Transverse colon (tissue), 4 donors: ENCODE data around the gene NEDD4L. TPM values are rescaled to one million over a fixed set of nuclear protein-coding genes. Genes with fewer than 3 reads are reported as not detected.

Experiments used
- DNase-seq: peaks from one replicate; pipeline ENCODE4 v3.0.0-alpha.2; 2019
- H3K27ac ChIP-seq, 4 donors: fragments of 200-600 bp; sonication (generic); 2 replicates each; pipeline ENCODE4 v1.5.1; 2016 to 2018; ENCODE audit warnings: inconsistent platforms in 4 of 4
- H3K27me3 ChIP-seq: fragments of 200-600 bp; sonication (generic); 2 replicates; pipeline ENCODE4 v1.5.1; 2017; ENCODE audit warnings: inconsistent platforms
- H3K36me3 ChIP-seq, 4 donors: fragments of 200-600 bp; sonication (generic); 2 replicates each; pipeline ENCODE4 v1.5.1; 2017 to 2019; ENCODE audit warnings: inconsistent platforms in 4 of 4
- H3K4me1 ChIP-seq, 4 donors: fragments of 200-600 bp; sonication (generic); 2 replicates each; pipeline ENCODE4 v1.5.1; 2017 to 2020; ENCODE audit warnings: inconsistent platforms in 4 of 4
- H3K4me3 ChIP-seq, 4 donors: fragments of 200-600 bp; sonication (generic); 1 replicate in 1 of 4; 2 replicates in 3 of 4; pipeline versions ENCODE4 v1.5.1 to v1.6.1; 2017 to 2019; ENCODE audit warnings: inconsistent platforms in 4 of 4
- H3K9me3 ChIP-seq, 2 donors: fragments of 200-600 bp; sonication (generic); 2 replicates each; pipeline ENCODE4 v1.5.1; 2017 to 2019; ENCODE audit warnings: inconsistent platforms in 2 of 2
- CTCF ChIP-seq, 5 experiments: fragments of 200-600 bp in 3 of 5; fragments of 450-650 bp in 2 of 5; sonication (generic) in 3 of 5; IDR thresholded peaks; 1 replicate in 2 of 5; 2 replicates in 3 of 5; pipeline ENCODE4 v1.5.1; 2016 to 2017; ENCODE audit warnings: antibody characterized with exemption in 5 of 5, inconsistent platforms in 3 of 5, mild to moderate bottlenecking in 2 of 5, moderate library complexity in 1 of 5
- EP300 ChIP-seq: sonication (generic); formaldehyde crosslinking; IDR thresholded peaks from one replicate; pipeline ENCODE4 v1.6.1; 2017; ENCODE audit warnings: antibody characterized with exemption, low read depth
- POLR2A ChIP-seq: fragments of 450-650 bp; IDR thresholded peaks from one replicate; pipeline ENCODE4 v1.6.1; 2016; ENCODE audit warnings: antibody characterized with exemption, mild to moderate bottlenecking, moderate library complexity
- POLR2AphosphoS5 ChIP-seq, 3 donors: sonication (generic); formaldehyde crosslinking; IDR thresholded peaks; one replicate each; pipeline ENCODE4 v1.6.1; 2016; ENCODE audit warnings: antibody characterized with exemption in 3 of 3
- WGBS, 2 donors: methylation state at CpG; one replicate each; pipeline ENCODE4 v1.1.5; 2018; ENCODE audit warnings: low coverage in 1 of 2; 5-methylcytosine and 5-hydroxymethylcytosine counted together
- in situ Hi-C, 4 donors: fragments of 200-750 bp; cut with MboI; loops; one replicate each; pipeline versions ENCODE4 v1.15.0 to v1.15.1; 2017; ENCODE audit warnings: low sequenced_read_pairs in 3 of 4, low pct_ligation_motif_present in 1 of 4, low pct_unique_long_range_greater_than_20kb in 1 of 4
- intact Hi-C: fragments of 100-400 bp; cut with DNase I; formaldehyde crosslinking; loops from one replicate; pipeline ENCODE4 v1.15.1; 2023; ENCODE audit warnings: low total_unique reads
- total RNA-seq, 4 donors: library from RNA; depleted of rRNA; stranded (reverse); fragments of >200 nt; gene quantifications; one replicate each; pipeline ENCODE4 v1.1.0, GENCODE V29; 2016

Gene NEDD4L
- total RNA-seq, 4 donors from 2014 or later, result 217 to 773 (median 305) TPM

DNA sequence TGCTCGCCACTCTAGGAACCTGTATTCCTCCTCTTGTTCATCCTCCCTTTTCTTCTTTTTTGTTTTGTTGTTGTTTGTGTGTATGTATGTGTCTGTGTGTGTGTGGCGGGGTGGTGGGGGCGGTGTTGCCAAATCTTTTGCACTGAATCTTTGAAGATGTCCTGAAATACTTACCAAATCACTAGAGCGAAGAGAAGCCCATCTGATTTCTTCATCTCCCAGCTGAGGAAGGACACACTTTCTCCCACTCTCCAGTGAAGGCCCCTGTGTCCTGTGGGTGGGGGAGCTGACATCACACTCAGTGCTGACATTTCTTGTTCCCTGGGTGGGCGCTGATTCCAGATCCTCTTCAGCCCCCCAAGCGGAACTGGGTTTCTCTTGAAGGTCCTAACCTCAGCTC, 74.5 kb downstream of the NEDD4L start:
- WGBS, 2 donors, result 91 to 96% methylated on average over 3 to 5 of the region's 6 CpGs
- Histone ChIP-seq H3K9me3 (no peaks in the 10 kb centered on the region), H3K27ac (peak overlapping the region in 2 of 4 donors; percentile 73), H3K4me3 (no peak overlapping the region), H3K4me1 (peaks cover 7 to 19% (median 13%) of the 10 kb centered on the region in 4 donors), H3K27me3 (no peaks in the 10 kb centered on the region), H3K36me3 (no peaks in the 10 kb centered on the region)
- TF ChIP-seq EP300, result no peak
- no peak for TF ChIP-seq POLR2AphosphoS5 (IDR thresholded peaks at IDR 0.05)
- no peak for TF ChIP-seq CTCF (IDR thresholded peaks at IDR 0.05)
- no peak for TF ChIP-seq POLR2A
- in situ Hi-C loops (loop anchor here (5.0 to 25.0 kb wide), 5 partner anchors 54 to 231 kb away; no protein-coding TSS in a partner anchor), intact Hi-C loops (no loop called here)
- no peak for DNase-seq

- WGBS, 2 donors, result 91% methylated on average over 9 of the region's 9 CpGs; no CpG with 5 or more reads in 1 of the 2 donors
- in situ Hi-C loops, result loop anchor here (5.0 to 25.0 kb wide), 6 partner anchors 55 to 235 kb away; no protein-coding TSS in a partner anchor
- intact Hi-C loops, result loop anchor here (10.0 kb wide), 1 partner anchor 235 kb away; no protein-coding TSS in a partner anchor
- H3K4me1 ChIP-seq, result peaks cover 7 to 19% (median 13%) of the 10 kb centered on the region in 4 donors
- no peak for DNase-seq
- H3K36me3 ChIP-seq, result no peaks in the 10 kb centered on the region
- H3K27me3 ChIP-seq, result no peaks in the 10 kb centered on the region
- H3K9me3 ChIP-seq, result no peaks in the 10 kb centered on the region
- H3K27ac ChIP-seq, result no peak overlapping the region
- no peak overlapping the region for H3K4me3 ChIP-seq
- TF ChIP-seq POLR2A (no peak), EP300 (no peak), POLR2AphosphoS5 (IDR thresholded peaks at IDR 0.05) (no peak), CTCF (IDR thresholded peaks at IDR 0.05) (no peak)
Observed at GRCh38 chr18:58119819-58120218, 75.8 kb downstream of the NEDD4L start.

DNA sequence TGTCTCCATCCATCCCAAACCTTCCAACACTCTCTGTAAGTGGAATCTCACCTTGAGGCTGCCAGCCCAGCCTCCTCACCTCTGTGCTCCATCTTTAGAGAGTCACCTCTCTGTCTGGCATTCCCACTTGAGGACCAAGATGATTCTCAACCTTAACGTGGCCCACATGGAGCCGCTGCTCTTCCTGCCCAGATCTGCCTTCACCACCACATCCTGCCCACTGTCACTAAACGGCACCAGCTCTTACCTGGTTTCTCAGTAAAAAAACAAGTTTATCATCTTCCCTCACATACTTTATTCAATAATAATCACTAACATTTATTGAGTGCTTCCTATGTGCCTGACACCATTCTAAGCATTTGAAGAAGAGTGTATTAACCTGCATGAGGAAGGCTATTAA, 80.4 kb downstream of the NEDD4L start:
- H3K27ac ChIP-seq, result no peak overlapping the region
- H3K36me3 ChIP-seq, result no peaks in the 10 kb centered on the region
- TF ChIP-seq POLR2AphosphoS5 (IDR thresholded peaks at IDR 0.05) (no peak), POLR2A (no peak)
- H3K4me1 ChIP-seq, result peaks cover 0 to 16% (median 9%) of the 10 kb centered on the region in 4 donors
- H3K27me3 ChIP-seq, result no peaks in the 10 kb centered on the region
- no peaks in the 10 kb centered on the region for H3K9me3 ChIP-seq
- no peak overlapping the region for H3K4me3 ChIP-seq
- WGBS, 2 donors, result 39 to 42% methylated on average over 3 of the region's 3 CpGs
- in situ Hi-C loops, result loop anchor here (10.0 to 25.0 kb wide), 3 partner anchors 162 to 240 kb away; no protein-coding TSS in a partner anchor
- DNase-seq, result no peak
- intact Hi-C loops, result loop anchor here (10.0 kb wide), 1 partner anchor 240 kb away; no protein-coding TSS in a partner anchor

GRCh38 chr18:58125183-58125582, 81.2 kb downstream of the NEDD4L start:
- H3K4me3 ChIP-seq, result no peak overlapping the region
- no peaks in the 10 kb centered on the region for H3K9me3 ChIP-seq
- no peaks in the 10 kb centered on the region for H3K27me3 ChIP-seq
- TF ChIP-seq CTCF (IDR thresholded peaks at IDR 0.05) (no peak), POLR2AphosphoS5 (IDR thresholded peaks at IDR 0.05) (no peak), EP300 (no peak), POLR2A (no peak)
- H3K27ac ChIP-seq, result no peak overlapping the region
- no peaks in the 10 kb centered on the region for H3K36me3 ChIP-seq
- intact Hi-C loops (loop anchor here (10.0 kb wide), 1 partner anchor 240 kb away; no protein-coding TSS in a partner anchor), in situ Hi-C loops (loop anchor here in 3 of 4 donors (10.0 kb wide), 1 partner anchor 240 kb away; no protein-coding TSS in a partner anchor)
- no peak for DNase-seq
- peaks cover 0 to 18% (median 9%) of the 10 kb centered on the region in 4 donors for H3K4me1 ChIP-seq
- 99% methylated on average over 3 of the region's 3 CpGs; no CpG with 5 or more reads in 1 of the 2 donors for WGBS, 2 donors
